Lung (tissue), 12 donors: Measurements from ENCODE around the gene GUCA2B. TPM values are rescaled to one million over a fixed set of nuclear protein-coding genes. Genes with fewer than 3 reads are reported as not detected.

Experiments used
- ATAC-seq: fragments of 200-7000 bp; cut with Tn5 transposase; one replicate; pipeline ENCODE4 v1.9.1; 2020; ENCODE audit warnings: moderate number of reproducible peaks; ENCODE audit not compliant: insufficient read depth, low FRiP score
- DNase-seq, 3 donors: peaks; one replicate each; pipeline ENCODE4 v3.0.0-alpha.2; 2013 to 2017
- H3K27ac ChIP-seq, 2 donors: one replicate each; pipeline ENCODE4 v1.5.1; 2013; ENCODE audit warnings: mild to moderate bottlenecking in 2 of 2, moderate library complexity in 2 of 2, control low read depth in 1 of 2, inconsistent platforms in 1 of 2, low read depth in 1 of 2, low read length in 1 of 2
- H3K27me3 ChIP-seq, 3 donors: one replicate each; pipeline ENCODE4 v1.5.1; 2013; ENCODE audit warnings: low read length in 2 of 3; ENCODE audit not compliant: control insufficient read depth in 3 of 3, insufficient read depth in 3 of 3
- H3K36me3 ChIP-seq, 4 donors: one replicate each; pipeline ENCODE4 v1.5.1; 2013; ENCODE audit warnings: low read length in 4 of 4, mild to moderate bottlenecking in 1 of 4, moderate library complexity in 1 of 4; ENCODE audit not compliant: control insufficient read depth in 4 of 4, insufficient read depth in 4 of 4
- H3K4me1 ChIP-seq, 5 donors: one replicate each; pipeline ENCODE4 v1.5.1; 2013; ENCODE audit warnings: low read length in 5 of 5, mild to moderate bottlenecking in 2 of 5, moderate library complexity in 1 of 5; ENCODE audit not compliant: control insufficient read depth in 5 of 5, insufficient read depth in 5 of 5
- H3K4me3 ChIP-seq: one replicate; pipeline ENCODE4 v1.5.1; 2013; ENCODE audit warnings: mild to moderate bottlenecking, control low read depth, moderate library complexity
- H3K9ac ChIP-seq, 2 donors: one replicate each; pipeline ENCODE4 v1.5.1; 2013; ENCODE audit warnings: low read length in 2 of 2, control low read depth in 1 of 2; ENCODE audit not compliant: insufficient read depth in 1 of 2
- H3K9me3 ChIP-seq, 4 donors: one replicate each; pipeline ENCODE4 v1.5.1; 2013; ENCODE audit warnings: low read length in 3 of 4, mild to moderate bottlenecking in 1 of 4, moderate library complexity in 1 of 4; ENCODE audit not compliant: control insufficient read depth in 4 of 4, insufficient read depth in 3 of 4
- CTCF ChIP-seq: IDR thresholded peaks from 2 replicates; pipeline ENCODE4 v1.5.1; 2012; ENCODE audit warnings: mild to moderate bottlenecking; ENCODE audit errors: control extremely low read depth, extremely low read depth
- WGBS, 2 donors: extraction: QIAGEN DNeasy Blood & Tissue Kit; methylation state at CpG; one replicate each; pipeline ENCODE4 v1.1.7; 2013; 5-methylcytosine and 5-hydroxymethylcytosine counted together
- polyA plus RNA-seq, 2 donors: library from polyadenylated mRNA; stranded (reverse); fragments of 200-250 nt; gene quantifications; one replicate each; pipeline ENCODE4 v1.2.1, GENCODE V29; 2013
- total RNA-seq, 2 donors: library from RNA; depleted of rRNA in 1 of 2; stranded (reverse); fragments of >200 nt in 1 of 2; gene quantifications; one replicate each; pipeline ENCODE4 v1.2.1, GENCODE V29; 2014 to 2021
- donor health status: control.
- donor health status: control.
- donor health status: Bipolar disorder and iron deficiency.
- donor health status: healthy.
- donor health status: DM: yes; HTN: yes; CAD: no.

GUCA2B gene
- total and polyA plus RNA-seq, 4 donors, result not detected

- ATAC-seq, result no peak
- 60 to 68% methylated on average over 1 of the region's 1 CpG for WGBS, 2 donors
These were observed 15.1 kb downstream of the GUCA2B start for GRCh38 chr1:42168391-42168670.

DNA sequence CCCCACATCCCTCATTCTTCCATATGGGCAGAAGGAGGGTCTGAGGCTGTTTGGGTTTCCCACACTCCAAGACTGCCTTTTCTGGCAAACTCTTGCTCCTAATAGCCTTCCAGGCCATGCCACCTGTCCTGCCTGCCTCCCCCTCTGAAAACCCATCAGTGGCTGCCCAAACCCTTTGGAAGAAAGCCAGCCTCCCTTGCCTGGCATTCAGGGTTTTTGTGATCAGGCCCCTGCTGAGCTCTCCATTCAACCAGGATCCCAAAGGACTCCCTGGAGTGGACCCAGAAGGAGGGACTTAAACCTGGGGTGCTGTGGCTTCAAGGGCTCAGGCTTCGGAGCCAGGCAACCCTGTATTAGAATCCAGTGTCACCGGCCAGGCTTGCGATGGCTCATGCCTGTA lies 15.6 kb downstream of the GUCA2B start:
- 86 to 93% methylated on average over 3 of the region's 3 CpGs for WGBS, 2 donors
- no peak for ATAC-seq
- H3K4me1 ChIP-seq, result peaks cover 0 to 42% (median 25%) of the 10 kb centered on the region in 5 donors

More at GRCh38 chr1:42168391-42168670, 15.1 kb downstream of the GUCA2B start:
- Histone ChIP-seq H3K9me3 (no peaks in the 10 kb centered on the region), H3K27ac (no peak overlapping the region), H3K36me3 (no peaks in the 10 kb centered on the region), H3K9ac (no peak overlapping the region), H3K27me3 (no peaks in the 10 kb centered on the region), H3K4me3 (no peak overlapping the region), H3K4me1 (peaks cover 0 to 41% (median 22%) of the 10 kb centered on the region in 5 donors)
- TF ChIP-seq CTCF, result no peak
- DNase-seq, result no peak

DNA sequence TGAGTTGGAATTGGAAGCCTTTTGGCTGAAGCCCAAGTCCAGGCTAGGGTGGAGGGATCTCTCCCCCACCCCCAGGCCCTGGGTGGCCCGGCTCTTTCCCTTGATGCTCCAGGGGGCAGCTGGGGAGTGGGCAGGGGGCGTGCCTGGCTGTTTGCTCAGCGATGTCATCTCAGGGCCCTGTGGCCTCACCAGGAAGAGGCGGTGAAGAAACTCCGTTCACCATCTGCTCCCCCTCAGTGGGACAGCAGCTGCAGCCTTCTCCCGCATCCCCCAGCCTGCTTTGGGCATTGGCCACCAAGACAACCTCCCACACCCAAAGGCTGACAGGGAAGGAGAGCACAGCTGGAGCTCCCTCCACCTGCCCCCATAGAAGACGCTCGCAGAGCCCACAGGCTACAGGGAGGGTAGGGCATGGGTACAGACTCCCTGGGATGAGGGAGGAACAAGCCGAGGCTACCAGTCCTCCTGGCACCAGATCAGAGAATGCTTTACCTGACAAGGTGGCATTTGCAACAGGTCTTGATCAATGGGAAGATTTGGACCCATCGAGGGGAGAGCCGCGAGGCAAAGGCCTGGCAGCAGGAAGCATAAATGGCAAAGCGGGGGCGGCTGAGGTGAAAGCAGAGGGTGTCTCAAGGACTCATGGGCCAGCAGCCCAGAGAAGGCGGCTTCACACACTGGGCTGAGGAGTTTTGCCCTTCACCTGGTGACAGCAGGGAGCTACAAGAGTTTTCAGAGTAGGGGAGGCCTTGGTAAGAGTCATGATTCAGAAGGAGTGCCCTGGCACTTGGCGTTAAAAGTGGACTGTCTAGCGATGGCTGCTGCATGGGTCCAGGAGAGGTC lies 17.8 kb downstream of the GUCA2B start:
- TF ChIP-seq CTCF, result no peak
- no peaks in the 10 kb centered on the region for H3K9me3 ChIP-seq
- peak overlapping the region in 1 of 2 donors; percentile 7 for H3K27ac ChIP-seq
- H3K36me3 ChIP-seq, result no peaks in the 10 kb centered on the region
- ATAC-seq, result peak; percentile 41
- H3K4me1 ChIP-seq, result peaks cover 0 to 58% (median 33%) of the 10 kb centered on the region in 5 donors
- no peaks in the 10 kb centered on the region for H3K27me3 ChIP-seq
- no peak overlapping the region for H3K9ac ChIP-seq
- peak; percentile 75 to 77 (median 76) for DNase-seq
- no peak overlapping the region for H3K4me3 ChIP-seq
- 64 to 78% methylated on average over 17 of the region's 17 CpGs for WGBS, 2 donors

More for the DNA sequence above, 15.6 kb downstream of the GUCA2B start:
- Histone ChIP-seq H3K27ac (no peak overlapping the region), H3K9ac (no peak overlapping the region), H3K36me3 (no peaks in the 10 kb centered on the region), H3K4me3 (no peak overlapping the region), H3K9me3 (no peaks in the 10 kb centered on the region), H3K27me3 (no peaks in the 10 kb centered on the region)
- DNase-seq, result no peak
- TF ChIP-seq CTCF, result no peak
